D721Med (cell line): ENCODE results near the gene BIK.

Experiments
- DNase-seq: peaks from one replicate; pipeline ENCODE4 v3.0.0; 2011; ENCODE audit warnings: low spot score; ENCODE audit not compliant: insufficient read length
- FAIRE-seq: peaks from 2 replicates; lab custom pipeline; 2011; peaks lifted over from hg19 to GRCh38; lab: Jason Lieb, UNC
- CTCF ChIP-seq: IDR thresholded peaks from 2 replicates; pipeline ENCODE4 v1.5.1; 2012; ENCODE audit warnings: mild to moderate bottlenecking, control low read depth; ENCODE audit not compliant: insufficient read depth; ENCODE audit errors: missing control alignments

BIK gene

DNA sequence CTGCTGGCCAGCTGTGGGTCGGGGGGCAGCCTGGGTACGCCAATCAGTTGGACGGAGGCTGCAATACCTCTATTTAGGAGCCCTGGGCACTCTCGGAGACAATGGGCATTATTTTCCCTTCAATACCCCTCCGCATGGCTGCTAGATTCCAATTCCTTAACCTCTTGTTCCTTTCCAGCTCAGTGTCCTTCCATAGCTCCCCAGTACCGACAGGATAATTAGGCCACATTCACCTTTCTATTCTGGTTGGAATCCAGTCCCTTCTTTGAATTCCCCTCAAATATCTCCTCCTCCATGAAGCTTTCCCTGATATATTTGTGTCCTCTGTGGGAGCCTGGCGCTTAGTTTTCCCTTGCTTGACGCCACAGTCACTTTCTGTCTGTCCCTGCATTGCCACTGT, 4.2 kb upstream of the BIK start:
- FAIRE-seq = no peak
- DNase-seq = no peak
- TF ChIP-seq CTCF = no peak

DNA sequence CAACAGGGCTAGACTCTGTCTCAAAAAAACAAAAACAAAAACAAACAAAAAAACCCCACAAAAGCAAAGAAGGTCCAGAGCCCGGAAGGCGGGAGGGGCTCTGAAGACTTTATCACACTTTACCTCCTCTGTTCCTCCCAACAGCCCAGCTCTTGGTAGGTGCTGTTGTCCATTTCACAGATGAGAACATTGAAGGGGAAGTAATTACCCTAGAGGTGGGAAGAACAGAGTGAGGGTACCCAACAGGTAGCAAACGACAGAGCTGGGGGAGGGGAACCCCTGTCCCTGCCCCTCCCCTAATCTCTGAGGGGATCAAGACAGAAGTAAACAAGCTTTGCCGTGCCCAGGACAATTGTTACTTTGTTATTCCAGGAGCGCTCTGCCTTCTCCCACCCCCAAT, 1.0 kb upstream of the BIK start:
- FAIRE-seq = no peak
- no peak for TF ChIP-seq CTCF
- no peak for DNase-seq

DNA sequence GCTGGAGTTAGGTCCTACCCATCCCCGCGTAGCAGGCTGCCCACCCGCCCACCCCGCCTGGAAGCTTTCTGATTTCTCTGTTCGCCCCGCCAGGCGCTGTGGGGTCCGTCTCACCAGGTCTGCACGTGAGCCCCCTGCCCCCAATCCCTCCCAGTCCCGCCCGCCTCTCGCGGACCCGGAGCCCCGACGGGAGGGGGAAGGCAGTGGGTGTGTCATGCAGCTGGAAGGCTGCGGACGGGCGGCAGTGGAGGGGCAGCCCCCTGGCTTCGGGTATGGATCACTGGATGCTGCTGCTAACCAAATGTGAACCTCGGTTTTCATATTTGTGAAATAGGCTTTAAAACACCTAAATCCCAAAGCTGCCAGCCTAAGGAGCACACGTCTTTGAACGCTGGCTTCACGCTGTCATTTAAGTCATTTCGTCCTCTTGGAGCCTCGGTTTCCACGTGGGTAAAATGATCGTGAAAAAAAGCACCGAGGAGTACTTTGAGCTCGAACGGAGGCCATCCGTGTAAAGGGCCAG, 568 bp upstream of the BIK start:
- TF ChIP-seq CTCF = no peak
- FAIRE-seq (no peak), DNase-seq (no peak)

DNA sequence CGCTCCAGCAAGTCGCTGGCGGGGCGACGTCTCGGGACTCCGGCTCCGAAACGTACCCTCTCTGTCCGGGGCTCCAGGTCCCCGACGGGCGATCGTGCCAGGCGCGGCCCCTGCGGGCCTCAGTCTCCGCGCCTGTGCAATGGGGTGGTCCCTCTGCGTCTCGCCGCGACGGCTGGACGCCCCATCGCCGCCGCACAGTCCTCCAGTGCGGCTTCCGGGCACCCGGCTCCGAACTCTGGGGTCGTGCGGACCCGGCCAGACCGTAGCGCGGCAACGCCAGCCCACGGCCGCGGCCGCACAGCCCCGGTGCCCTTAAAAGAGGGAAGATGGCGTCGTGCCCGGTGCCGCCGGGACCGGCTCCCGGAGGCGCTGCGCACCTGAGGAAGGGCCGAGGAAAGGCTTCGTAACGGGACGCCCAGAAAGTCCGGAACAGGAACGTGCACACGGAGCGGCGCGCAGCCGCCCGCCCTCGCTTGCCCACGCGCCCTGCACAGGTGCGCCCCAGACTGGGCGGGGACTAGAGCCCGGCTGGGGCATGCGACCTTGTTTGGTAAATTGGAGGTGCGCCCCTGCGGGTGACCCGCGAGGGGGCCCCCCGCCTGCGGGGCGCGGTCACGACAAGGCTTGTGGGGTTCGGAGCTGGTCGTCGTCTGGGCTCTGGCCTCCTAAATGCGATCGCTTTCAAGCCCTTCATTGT, 525 bp downstream of the BIK start:
- no peak for DNase-seq
- TF ChIP-seq CTCF = no peak
- FAIRE-seq = no peak

DNA sequence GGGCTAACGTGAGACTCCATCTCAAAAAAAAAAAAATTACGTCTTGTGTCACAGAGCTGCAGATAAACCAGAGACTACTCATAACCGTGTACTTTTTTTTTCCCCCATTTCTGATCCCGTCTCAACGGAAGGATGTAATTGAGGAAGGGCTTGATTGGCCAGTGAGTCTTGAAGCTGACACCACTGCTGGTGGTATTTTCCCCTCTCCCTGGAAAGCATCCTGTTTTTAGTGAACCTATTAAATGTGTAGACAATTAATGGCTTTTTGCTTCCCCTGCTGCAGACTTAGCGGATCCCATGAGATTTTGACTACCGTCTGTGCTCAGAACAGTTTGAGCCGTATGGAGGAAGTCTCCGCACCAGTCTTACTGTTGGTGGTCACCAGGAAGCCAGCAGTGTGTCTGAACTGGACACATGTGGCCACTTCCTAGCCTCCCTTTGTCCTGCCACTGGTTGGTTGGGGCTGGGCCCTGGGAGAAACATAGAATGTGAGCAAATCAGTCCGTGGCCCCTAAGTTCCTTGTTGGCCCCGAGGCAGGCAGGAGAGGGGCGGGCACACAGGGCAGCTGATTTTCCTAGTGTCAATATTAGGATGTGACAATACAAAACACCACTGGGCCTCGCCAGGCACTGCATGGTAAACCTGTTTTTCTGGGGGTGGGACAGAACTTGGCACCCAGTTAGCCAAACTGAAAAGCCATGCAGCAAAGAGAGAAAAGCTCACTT, 3.1 kb downstream of the BIK start:
- DNase-seq = no peak

GRCh38 chr22:43114958-43115357, 4.4 kb downstream of the BIK start:
- TF ChIP-seq CTCF = no peak
- FAIRE-seq (no peak), DNase-seq (no peak)

More for the DNA sequence above, 3.1 kb downstream of the BIK start:
- FAIRE-seq = no peak
- no peak for TF ChIP-seq CTCF

DNA sequence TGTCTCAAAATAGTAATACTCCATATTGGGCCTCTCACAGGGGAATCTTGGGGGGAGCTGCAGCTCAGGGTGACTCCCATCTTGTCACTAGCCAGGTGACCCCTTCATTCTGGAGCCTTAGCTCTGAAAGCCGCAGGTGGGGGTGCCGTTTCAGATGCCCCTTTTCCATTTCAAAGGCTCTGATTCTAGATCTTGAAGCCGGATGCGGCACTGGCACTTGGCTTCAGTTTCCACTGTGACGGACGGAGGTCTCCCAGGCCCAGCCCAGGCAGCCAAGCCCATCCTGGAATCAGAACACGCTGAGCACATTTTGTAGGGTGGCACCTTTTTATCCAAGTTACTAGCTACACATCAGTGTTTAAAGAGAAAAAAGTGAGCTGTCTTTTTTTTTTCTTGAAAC, 6.4 kb downstream of the BIK start:
- DNase-seq = no peak
- FAIRE-seq = no peak
- no peak for TF ChIP-seq CTCF
